ENCODE results near the gene CCNG2.

GRCh38 chr4:77149789-77150188, 7.2 kb upstream of the CCNG2 start:
- TF ChIP-seq CTCF (IDR thresholded peaks at IDR 0.05) = no peak
- TF ChIP-seq POLR2A (IDR thresholded peaks at IDR 0.05) = no peak

All from thyroid gland (tissue), 4 donors.